Mesendoderm (in vitro differentiated cells): ENCODE measurements around the gene ADAM22.

Source experiments
- DNase-seq: peaks from one replicate; pipeline ENCODE4 v3.0.0; 2013
- H2AK5ac ChIP-seq: 2 replicates; pipeline ENCODE4 v1.6.1; 2013; ENCODE audit warnings: low read length, inconsistent platforms
- H2BK120ac ChIP-seq: 2 replicates; pipeline ENCODE4 v1.6.1; 2013; ENCODE audit warnings: low read depth, mild to moderate bottlenecking, low read length, moderate library complexity, mixed read lengths
- H2BK15ac ChIP-seq: replicated peaks from 2 replicates; pipeline ENCODE4 v1.6.1; 2013; ENCODE audit warnings: low read depth, mild to moderate bottlenecking, moderate library complexity
- H2BK5ac ChIP-seq: 2 replicates; pipeline ENCODE4 v1.6.1; 2013; ENCODE audit warnings: low read length, inconsistent platforms
- H3K18ac ChIP-seq: 2 replicates; pipeline ENCODE4 v1.6.1; 2013; ENCODE audit warnings: mild to moderate bottlenecking, low read length, mixed read lengths
- H3K23ac ChIP-seq: one replicate; pipeline ENCODE4 v1.6.1; 2013; ENCODE audit warnings: low read length
- H3K27ac ChIP-seq: 2 replicates; pipeline ENCODE4 v1.5.1; 2013; ENCODE audit warnings: low read depth, mild to moderate bottlenecking, inconsistent platforms, low read length, moderate library complexity
- H3K27me3 ChIP-seq: 2 replicates; pipeline ENCODE4 v1.6.1; 2013; ENCODE audit warnings: low read length, control low read depth, mild to moderate bottlenecking, inconsistent platforms; ENCODE audit not compliant: insufficient read depth, poor library complexity
- H3K36me3 ChIP-seq: 2 replicates; pipeline ENCODE4 v1.6.1; 2013; ENCODE audit warnings: low read length, inconsistent platforms; ENCODE audit not compliant: control insufficient read depth, insufficient read depth
- H3K4ac ChIP-seq: one replicate; pipeline ENCODE4 v1.6.1; 2013; ENCODE audit warnings: low read depth, mild to moderate bottlenecking, low read length, moderate library complexity
- H3K4me1 ChIP-seq: 2 replicates; pipeline ENCODE4 v1.6.1; 2013; ENCODE audit warnings: low read depth, low read length, inconsistent platforms; ENCODE audit not compliant: control insufficient read depth
- H3K4me2 ChIP-seq: 2 replicates; pipeline ENCODE4 v1.6.1; 2013; ENCODE audit warnings: low read length
- H3K4me3 ChIP-seq: 2 replicates; pipeline ENCODE4 v1.5.1; 2013; ENCODE audit warnings: mild to moderate bottlenecking, low read length
- H3K56ac ChIP-seq: one replicate; pipeline ENCODE4 v1.6.1; 2013; ENCODE audit warnings: low read length
- H3K79me1 ChIP-seq: 2 replicates; pipeline ENCODE4 v1.6.1; 2013; ENCODE audit warnings: low read length, inconsistent platforms
- H3K79me2 ChIP-seq: 2 replicates; pipeline ENCODE4 v1.6.1; 2013; ENCODE audit warnings: mild to moderate bottlenecking, low read length; ENCODE audit not compliant: control insufficient read depth, insufficient read depth
- H3K9ac ChIP-seq: 2 replicates; pipeline ENCODE4 v1.6.1; 2013; ENCODE audit warnings: low read length, inconsistent platforms
- H4K5ac ChIP-seq: one replicate; pipeline ENCODE4 v1.6.1; 2013; ENCODE audit warnings: low read length
- H4K8ac ChIP-seq: one replicate; pipeline ENCODE4 v1.6.1; 2013; ENCODE audit warnings: low read depth, mild to moderate bottlenecking, control low read depth, low read length, moderate library complexity
- WGBS: extraction: QIAGEN DNeasy Blood & Tissue Kit; methylation state at CpG from one replicate; pipeline ENCODE4 v1.1.7; 2013; ENCODE audit warnings: low lambda C conversion rate, missing lambda C conversion rate; ENCODE audit not compliant: insufficient coverage; ENCODE audit errors: extremely low coverage; 5-methylcytosine and 5-hydroxymethylcytosine counted together

ADAM22 gene

GRCh38 chr7:88071994-88072714 lies 138.1 kb downstream of the ADAM22 start:
- no peaks in the 10 kb centered on the region for H3K27me3 ChIP-seq
- no peak overlapping the region for H3K4me3 ChIP-seq
- H3K4me1 ChIP-seq = no peaks in the 10 kb centered on the region
- no peaks in the 10 kb centered on the region for H3K79me2 ChIP-seq
- H2AK5ac ChIP-seq = no peak overlapping the region
- no CpG with 5 or more reads among the region's 3 CpGs for WGBS
- H4K8ac ChIP-seq = no peak overlapping the region
- H3K18ac ChIP-seq = no peak overlapping the region
- H3K27ac ChIP-seq = no peak overlapping the region
- DNase-seq = no peak
- H3K4ac ChIP-seq = no peak overlapping the region
- H3K4me2 ChIP-seq = no peak overlapping the region
- H3K23ac ChIP-seq = no peak overlapping the region
- H2BK15ac ChIP-seq = no peak overlapping the region
- H3K36me3 ChIP-seq = no peaks in the 10 kb centered on the region
- no peaks in the 10 kb centered on the region for H3K79me1 ChIP-seq
- no peak overlapping the region for H2BK5ac ChIP-seq
- H3K56ac ChIP-seq = no peak overlapping the region
- no peak overlapping the region for H3K9ac ChIP-seq
- no peak overlapping the region for H4K5ac ChIP-seq
- H2BK120ac ChIP-seq = no peak overlapping the region

- no peak overlapping the region for H4K5ac ChIP-seq
- H3K4me2 ChIP-seq = no peak overlapping the region
- H3K23ac ChIP-seq = no peak overlapping the region
- H3K9ac ChIP-seq = no peak overlapping the region
- no peaks in the 10 kb centered on the region for H3K4me1 ChIP-seq
- H3K4ac ChIP-seq = no peak overlapping the region
- no peak overlapping the region for H3K27ac ChIP-seq
- no peak overlapping the region for H3K18ac ChIP-seq
- H3K79me2 ChIP-seq = no peaks in the 10 kb centered on the region
- H2AK5ac ChIP-seq = no peak overlapping the region
- DNase-seq = no peak
- no peaks in the 10 kb centered on the region for H3K79me1 ChIP-seq
- no peak overlapping the region for H2BK120ac ChIP-seq
- H3K56ac ChIP-seq = no peak overlapping the region
- H2BK15ac ChIP-seq = no peak overlapping the region
- H3K27me3 ChIP-seq = no peaks in the 10 kb centered on the region
- no peak overlapping the region for H4K8ac ChIP-seq
- no peak overlapping the region for H3K4me3 ChIP-seq
- no peaks in the 10 kb centered on the region for H3K36me3 ChIP-seq
- WGBS = no CpG with 5 or more reads among the region's 1 CpG
- H2BK5ac ChIP-seq = no peak overlapping the region
Observed at GRCh38 chr7:88072715-88073055, 138.6 kb downstream of the ADAM22 start.

- no peak overlapping the region for H2BK5ac ChIP-seq
- no peak overlapping the region for H3K4ac ChIP-seq
- no peak overlapping the region for H3K4me2 ChIP-seq
- no peak overlapping the region for H2BK15ac ChIP-seq
- H3K79me1 ChIP-seq = no peaks in the 10 kb centered on the region
- H2AK5ac ChIP-seq = no peak overlapping the region
- H3K4me1 ChIP-seq = no peaks in the 10 kb centered on the region
- H3K27ac ChIP-seq = no peak overlapping the region
- H3K27me3 ChIP-seq = no peaks in the 10 kb centered on the region
- H3K36me3 ChIP-seq = no peaks in the 10 kb centered on the region
- no peak overlapping the region for H4K8ac ChIP-seq
- H3K4me3 ChIP-seq = no peak overlapping the region
- no peak overlapping the region for H3K56ac ChIP-seq
- no peak for DNase-seq
- H3K9ac ChIP-seq = no peak overlapping the region
- H2BK120ac ChIP-seq = no peak overlapping the region
- H3K23ac ChIP-seq = no peak overlapping the region
- no peak overlapping the region for H4K5ac ChIP-seq
- no CpG with 5 or more reads among the region's 1 CpG for WGBS
- H3K79me2 ChIP-seq = no peaks in the 10 kb centered on the region
- H3K18ac ChIP-seq = no peak overlapping the region
Observed at GRCh38 chr7:88073626-88074025, 139.6 kb downstream of the ADAM22 start.

GRCh38 chr7:88075216-88075615 lies 141.2 kb downstream of the ADAM22 start:
- no peaks in the 10 kb centered on the region for H3K79me1 ChIP-seq
- no peak overlapping the region for H4K8ac ChIP-seq
- H3K4ac ChIP-seq = no peak overlapping the region
- no peak overlapping the region for H2AK5ac ChIP-seq
- no peak overlapping the region for H3K18ac ChIP-seq
- no peak overlapping the region for H2BK120ac ChIP-seq
- no peaks in the 10 kb centered on the region for H3K27me3 ChIP-seq
- no peaks in the 10 kb centered on the region for H3K4me1 ChIP-seq
- no peak overlapping the region for H3K9ac ChIP-seq
- H3K79me2 ChIP-seq = no peaks in the 10 kb centered on the region
- H4K5ac ChIP-seq = no peak overlapping the region
- no peak overlapping the region for H3K4me2 ChIP-seq
- WGBS = no CpG with 5 or more reads among the region's 2 CpGs
- no peak for DNase-seq
- H3K56ac ChIP-seq = no peak overlapping the region
- H2BK15ac ChIP-seq = no peak overlapping the region
- H3K23ac ChIP-seq = no peak overlapping the region
- H3K4me3 ChIP-seq = no peak overlapping the region
- no peak overlapping the region for H3K27ac ChIP-seq
- H2BK5ac ChIP-seq = no peak overlapping the region
- H3K36me3 ChIP-seq = no peaks in the 10 kb centered on the region

- Histone ChIP-seq H2AK5ac (no peak overlapping the region), H3K27me3 (no peaks in the 10 kb centered on the region), H3K18ac (no peak overlapping the region), H2BK5ac (no peak overlapping the region), H3K79me1 (no peaks in the 10 kb centered on the region), H2BK15ac (no peak overlapping the region), H3K4me3 (no peak overlapping the region), H3K36me3 (no peaks in the 10 kb centered on the region), H3K23ac (no peak overlapping the region), H3K79me2 (no peaks in the 10 kb centered on the region), H3K9ac (no peak overlapping the region), H2BK120ac (no peak overlapping the region), H3K4ac (no peak overlapping the region), H3K27ac (no peak overlapping the region), H4K5ac (no peak overlapping the region), H4K8ac (no peak overlapping the region), H3K56ac (no peak overlapping the region), H3K4me1 (no peaks in the 10 kb centered on the region), H3K4me2 (no peak overlapping the region)
- DNase-seq = no peak
- no CpG with 5 or more reads among the region's 2 CpGs for WGBS
Observed at GRCh38 chr7:88083883-88084282, 149.8 kb downstream of the ADAM22 start.

GRCh38 chr7:88089561-88089960 lies 155.5 kb downstream of the ADAM22 start:
- DNase-seq = no peak
- Histone ChIP-seq H3K4me3 (no peak overlapping the region), H2BK15ac (no peak overlapping the region), H2BK5ac (no peak overlapping the region), H3K9ac (no peak overlapping the region), H3K36me3 (no peaks in the 10 kb centered on the region), H3K79me2 (no peaks in the 10 kb centered on the region), H4K8ac (no peak overlapping the region), H3K79me1 (no peaks in the 10 kb centered on the region), H3K18ac (no peak overlapping the region), H3K4me2 (no peak overlapping the region), H3K23ac (no peak overlapping the region), H3K27me3 (no peaks in the 10 kb centered on the region), H3K4me1 (no peaks in the 10 kb centered on the region), H4K5ac (no peak overlapping the region), H3K4ac (no peak overlapping the region), H3K27ac (no peak overlapping the region), H3K56ac (no peak overlapping the region), H2AK5ac (no peak overlapping the region), H2BK120ac (no peak overlapping the region)
- no CpG with 5 or more reads among the region's 1 CpG for WGBS
